ENCODE measurements around the gene GIGYF2. TPM values are rescaled to one million over a fixed set of nuclear protein-coding genes. Genes with fewer than 3 reads are reported as not detected.

Gene GIGYF2
- total and polyA plus RNA-seq, 2 of the 13 experiments (the other 11 are each of a cell fraction or from before 2014, with no cell fraction given), result 44.9 to 73.5 TPM

DNA sequence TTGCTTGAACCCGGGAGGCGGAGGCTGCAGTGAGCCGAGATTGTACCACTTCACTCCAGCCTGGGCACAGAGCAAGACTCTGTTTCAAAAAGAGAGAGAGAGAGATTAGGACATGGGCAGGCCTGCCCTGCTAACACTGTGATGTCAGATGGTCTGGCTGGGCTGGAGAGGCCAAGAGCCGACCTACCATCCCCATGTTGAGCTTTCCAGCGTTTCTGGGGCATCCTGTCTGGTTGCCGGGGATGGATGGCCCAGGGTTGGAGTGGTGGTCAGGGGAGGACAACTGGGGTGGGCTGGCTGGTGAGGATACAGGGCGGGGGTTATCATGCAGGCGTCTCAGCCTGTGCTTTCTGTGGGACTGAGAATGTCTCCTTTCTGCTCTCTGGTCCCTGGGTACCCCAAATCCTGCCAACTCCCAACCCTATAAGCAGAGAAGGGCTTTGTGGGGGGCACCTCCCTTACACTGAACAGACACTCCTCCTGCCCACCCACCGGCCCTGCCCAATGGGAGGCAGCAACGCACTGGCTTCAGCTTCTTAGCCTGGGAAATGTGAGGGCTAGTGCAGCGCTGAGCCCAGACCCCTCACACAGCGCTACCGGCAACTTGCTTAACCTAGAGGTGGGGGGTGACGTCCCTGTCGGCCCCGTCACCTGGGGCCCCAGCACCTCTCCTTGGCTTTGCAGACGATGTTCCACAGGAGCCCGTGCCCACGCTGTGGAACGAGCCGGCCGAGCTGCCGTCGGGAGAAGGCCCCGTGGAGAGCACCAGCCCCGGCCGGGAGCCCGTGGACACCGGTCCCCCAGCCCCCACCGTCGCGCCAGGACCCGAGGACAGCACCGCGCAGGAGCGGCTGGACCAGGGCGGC lies 178.4 kb downstream of the GIGYF2 start (continued):
- TF ChIP-seq, protein P1, sequence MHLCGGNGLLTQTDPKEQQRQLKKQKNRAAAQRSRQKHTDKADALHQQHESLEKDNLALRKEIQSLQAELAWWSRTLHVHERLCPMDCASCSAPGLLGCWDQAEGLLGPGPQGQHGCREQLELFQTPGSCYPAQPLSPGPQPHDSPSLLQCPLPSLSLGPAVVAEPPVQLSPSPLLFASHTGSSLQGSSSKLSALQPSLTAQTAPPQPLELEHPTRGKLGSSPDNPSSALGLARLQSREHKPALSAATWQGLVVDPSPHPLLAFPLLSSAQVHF (CRISPR knock-in tag; IDR thresholded peaks at IDR 0.05), result no peak
- TF ChIP-seq HDAC1 (CRISPR knock-in tag; IDR thresholded peaks at IDR 0.05), result peak; percentile 25; the same call in 1 of the 2 replicates
- TF ChIP-seq, protein P2, sequence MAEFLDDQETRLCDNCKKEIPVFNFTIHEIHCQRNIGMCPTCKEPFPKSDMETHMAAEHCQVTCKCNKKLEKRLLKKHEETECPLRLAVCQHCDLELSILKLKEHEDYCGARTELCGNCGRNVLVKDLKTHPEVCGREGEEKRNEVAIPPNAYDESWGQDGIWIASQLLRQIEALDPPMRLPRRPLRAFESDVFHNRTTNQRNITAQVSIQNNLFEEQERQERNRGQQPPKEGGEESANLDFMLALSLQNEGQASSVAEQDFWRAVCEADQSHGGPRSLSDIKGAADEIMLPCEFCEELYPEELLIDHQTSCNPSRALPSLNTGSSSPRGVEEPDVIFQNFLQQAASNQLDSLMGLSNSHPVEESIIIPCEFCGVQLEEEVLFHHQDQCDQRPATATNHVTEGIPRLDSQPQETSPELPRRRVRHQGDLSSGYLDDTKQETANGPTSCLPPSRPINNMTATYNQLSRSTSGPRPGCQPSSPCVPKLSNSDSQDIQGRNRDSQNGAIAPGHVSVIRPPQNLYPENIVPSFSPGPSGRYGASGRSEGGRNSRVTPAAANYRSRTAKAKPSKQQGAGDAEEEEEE (CRISPR knock-in tag; IDR thresholded peaks at IDR 0.05; ENCODE audit: borderline replicate concordance), result no peak
- no peak for TF ChIP-seq ATF1 (CRISPR knock-in tag; IDR thresholded peaks at IDR 0.05)
- TF ChIP-seq MBD4 (IDR thresholded peaks at IDR 0.05; ENCODE audit: borderline replicate concordance, low read length), result no peak
- TF ChIP-seq NCOA5 (CRISPR knock-in tag; IDR thresholded peaks at IDR 0.05), result no peak
- TF ChIP-seq MEIS1 (CRISPR knock-in tag; IDR thresholded peaks at IDR 0.05; ENCODE audit: borderline replicate concordance), result no peak
- TF ChIP-seq, protein P3, sequence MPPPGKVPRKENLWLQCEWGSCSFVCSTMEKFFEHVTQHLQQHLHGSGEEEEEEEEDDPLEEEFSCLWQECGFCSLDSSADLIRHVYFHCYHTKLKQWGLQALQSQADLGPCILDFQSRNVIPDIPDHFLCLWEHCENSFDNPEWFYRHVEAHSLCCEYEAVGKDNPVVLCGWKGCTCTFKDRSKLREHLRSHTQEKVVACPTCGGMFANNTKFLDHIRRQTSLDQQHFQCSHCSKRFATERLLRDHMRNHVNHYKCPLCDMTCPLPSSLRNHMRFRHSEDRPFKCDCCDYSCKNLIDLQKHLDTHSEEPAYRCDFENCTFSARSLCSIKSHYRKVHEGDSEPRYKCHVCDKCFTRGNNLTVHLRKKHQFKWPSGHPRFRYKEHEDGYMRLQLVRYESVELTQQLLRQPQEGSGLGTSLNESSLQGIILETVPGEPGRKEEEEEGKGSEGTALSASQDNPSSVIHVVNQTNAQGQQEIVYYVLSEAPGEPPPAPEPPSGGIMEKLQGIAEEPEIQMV (CRISPR knock-in tag; IDR thresholded peaks at IDR 0.05; ENCODE audit: low read depth), result no peak
- TF ChIP-seq JDP2 (CRISPR knock-in tag; IDR thresholded peaks at IDR 0.05; ENCODE audit: borderline replicate concordance), result no peak
- TF ChIP-seq MIXL1 (CRISPR knock-in tag; IDR thresholded peaks at IDR 0.05), result no peak
- no peak for TF ChIP-seq FOXC1 (CRISPR knock-in tag; IDR thresholded peaks at IDR 0.05; ENCODE audit: borderline replicate concordance)
- TF ChIP-seq, protein P4, sequence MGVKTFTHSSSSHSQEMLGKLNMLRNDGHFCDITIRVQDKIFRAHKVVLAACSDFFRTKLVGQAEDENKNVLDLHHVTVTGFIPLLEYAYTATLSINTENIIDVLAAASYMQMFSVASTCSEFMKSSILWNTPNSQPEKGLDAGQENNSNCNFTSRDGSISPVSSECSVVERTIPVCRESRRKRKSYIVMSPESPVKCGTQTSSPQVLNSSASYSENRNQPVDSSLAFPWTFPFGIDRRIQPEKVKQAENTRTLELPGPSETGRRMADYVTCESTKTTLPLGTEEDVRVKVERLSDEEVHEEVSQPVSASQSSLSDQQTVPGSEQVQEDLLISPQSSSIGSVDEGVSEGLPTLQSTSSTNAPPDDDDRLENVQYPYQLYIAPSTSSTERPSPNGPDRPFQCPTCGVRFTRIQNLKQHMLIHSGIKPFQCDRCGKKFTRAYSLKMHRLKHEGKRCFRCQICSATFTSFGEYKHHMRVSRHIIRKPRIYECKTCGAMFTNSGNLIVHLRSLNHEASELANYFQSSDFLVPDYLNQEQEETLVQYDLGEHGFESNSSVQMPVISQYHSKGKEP (CRISPR knock-in tag; IDR thresholded peaks at IDR 0.05), result no peak
- TF ChIP-seq NAIF1 (CRISPR knock-in tag; IDR thresholded peaks at IDR 0.05; ENCODE audit: borderline replicate concordance), result no peak; the same call in 1 of the 2 replicates
- TF ChIP-seq, protein P5, sequence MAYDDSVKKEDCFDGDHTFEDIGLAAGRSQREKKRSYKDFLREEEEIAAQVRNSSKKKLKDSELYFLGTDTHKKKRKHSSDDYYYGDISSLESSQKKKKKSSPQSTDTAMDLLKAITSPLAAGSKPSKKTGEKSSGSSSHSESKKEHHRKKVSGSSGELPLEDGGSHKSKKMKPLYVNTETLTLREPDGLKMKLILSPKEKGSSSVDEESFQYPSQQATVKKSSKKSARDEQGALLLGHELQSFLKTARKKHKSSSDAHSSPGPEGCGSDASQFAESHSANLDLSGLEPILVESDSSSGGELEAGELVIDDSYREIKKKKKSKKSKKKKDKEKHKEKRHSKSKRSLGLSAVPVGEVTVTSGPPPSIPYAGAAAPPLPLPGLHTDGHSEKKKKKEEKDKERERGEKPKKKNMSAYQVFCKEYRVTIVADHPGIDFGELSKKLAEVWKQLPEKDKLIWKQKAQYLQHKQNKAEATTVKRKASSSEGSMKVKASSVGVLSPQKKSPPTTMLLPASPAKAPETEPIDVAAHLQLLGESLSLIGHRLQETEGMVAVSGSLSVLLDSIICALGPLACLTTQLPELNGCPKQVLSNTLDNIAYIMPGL (CRISPR knock-in tag; IDR thresholded peaks at IDR 0.05; ENCODE audit: borderline replicate concordance in 1 of 2, low read depth in 1 of 2), result peak; percentile 2 to 53; a peak in 2 of 4 replicates
- TF ChIP-seq ESRRA (CRISPR knock-in tag; IDR thresholded peaks at IDR 0.05; ENCODE audit: low read depth), result peak; percentile 19; the same call in 1 of the 2 replicates
- TF ChIP-seq ZFP36L2 (CRISPR knock-in tag; IDR thresholded peaks at IDR 0.05), result no peak
- no peak for TF ChIP-seq HOXD1 (CRISPR knock-in tag; IDR thresholded peaks at IDR 0.05)
- TF ChIP-seq CBX2 (IDR thresholded peaks at IDR 0.05; ENCODE audit: low read depth, low read length), result no peak
- TF ChIP-seq CBX2 (CRISPR knock-in tag; IDR thresholded peaks at IDR 0.05; ENCODE audit: low read depth), result no peak
- TF ChIP-seq ZNF335 (CRISPR knock-in tag; IDR thresholded peaks at IDR 0.05), result no peak
- TF ChIP-seq KLF9 (CRISPR knock-in tag; IDR thresholded peaks at IDR 0.05; ENCODE audit: low read depth), result no peak
- TF ChIP-seq KAT7 (CRISPR knock-in tag; IDR thresholded peaks at IDR 0.05; ENCODE audit: borderline replicate concordance), result peak; percentile 26
- TF ChIP-seq ONECUT2 (CRISPR knock-in tag; IDR thresholded peaks at IDR 0.05), result no peak
